Vagina (tissue), 2 donors: Measurements from ENCODE around the gene ENTPD2.

Experiments
- POLR2A ChIP-seq, 2 donors: fragments of 450-650 bp; IDR thresholded peaks; one replicate each; pipeline ENCODE4 v1.6.1; 2017; ENCODE audit warnings: antibody characterized with exemption in 2 of 2, mild to moderate bottlenecking in 2 of 2, moderate library complexity in 2 of 2
- TF ChIP-seq, protein P1 (sequence below), 3 experiments: fragments of 450-650 bp in 2 of 3; fragments of 200-600 bp in 1 of 3; sonication (generic) in 1 of 3; IDR thresholded peaks; one replicate each; pipeline ENCODE4 v1.5.1; 2017 to 2019; ENCODE audit warnings: antibody characterized with exemption in 3 of 3, mild to moderate bottlenecking in 2 of 3, moderate library complexity in 2 of 3

DNA sequence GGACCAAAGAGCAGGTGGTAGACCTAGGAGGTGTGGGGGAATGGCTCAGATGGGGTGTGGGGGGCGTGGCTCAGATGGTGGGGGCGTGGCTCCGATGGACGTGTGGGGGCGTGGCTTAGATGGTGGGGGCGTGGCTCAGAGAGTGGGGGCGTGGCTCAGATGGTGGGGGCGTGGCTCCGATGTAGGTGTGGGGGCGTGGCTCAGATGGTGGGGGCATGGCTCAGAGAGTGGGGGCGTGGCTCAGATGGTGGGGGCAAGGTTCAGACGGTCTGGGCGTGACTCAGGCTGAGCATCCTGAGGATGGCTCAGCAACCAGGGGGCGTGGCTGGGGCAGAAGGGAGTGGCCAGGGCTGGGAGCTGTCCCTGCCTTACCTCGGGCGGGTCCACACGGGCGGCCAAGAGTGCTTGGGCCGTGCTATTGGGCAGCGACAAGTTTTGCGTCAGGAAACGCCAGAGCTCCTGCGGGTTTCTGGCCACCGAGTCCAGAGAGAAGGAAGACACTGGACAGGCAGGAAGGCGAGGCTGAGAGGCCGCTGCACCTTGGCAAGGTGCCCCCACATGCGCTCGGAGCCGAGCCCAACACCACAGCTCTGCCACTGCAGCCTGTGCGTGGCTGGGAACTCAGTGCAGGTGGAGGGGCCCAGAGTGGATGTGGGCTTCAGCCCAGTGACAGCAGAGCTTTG is 31.7 kb downstream of the ENTPD2 start:
- TF ChIP-seq POLR2A (IDR thresholded peaks at IDR 0.05): no peak
- TF ChIP-seq, protein P1, sequence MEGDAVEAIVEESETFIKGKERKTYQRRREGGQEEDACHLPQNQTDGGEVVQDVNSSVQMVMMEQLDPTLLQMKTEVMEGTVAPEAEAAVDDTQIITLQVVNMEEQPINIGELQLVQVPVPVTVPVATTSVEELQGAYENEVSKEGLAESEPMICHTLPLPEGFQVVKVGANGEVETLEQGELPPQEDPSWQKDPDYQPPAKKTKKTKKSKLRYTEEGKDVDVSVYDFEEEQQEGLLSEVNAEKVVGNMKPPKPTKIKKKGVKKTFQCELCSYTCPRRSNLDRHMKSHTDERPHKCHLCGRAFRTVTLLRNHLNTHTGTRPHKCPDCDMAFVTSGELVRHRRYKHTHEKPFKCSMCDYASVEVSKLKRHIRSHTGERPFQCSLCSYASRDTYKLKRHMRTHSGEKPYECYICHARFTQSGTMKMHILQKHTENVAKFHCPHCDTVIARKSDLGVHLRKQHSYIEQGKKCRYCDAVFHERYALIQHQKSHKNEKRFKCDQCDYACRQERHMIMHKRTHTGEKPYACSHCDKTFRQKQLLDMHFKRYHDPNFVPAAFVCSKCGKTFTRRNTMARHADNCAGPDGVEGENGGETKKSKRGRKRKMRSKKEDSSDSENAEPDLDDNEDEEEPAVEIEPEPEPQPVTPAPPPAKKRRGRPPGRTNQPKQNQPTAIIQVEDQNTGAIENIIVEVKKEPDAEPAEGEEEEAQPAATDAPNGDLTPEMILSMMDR (IDR thresholded peaks at IDR 0.05): no peak
